Brain microvascular endothelial cell (primary cell): ENCODE results near the gene STRIT1.
"Not testable (repeated sequence)": the region's sequence is repeated elsewhere in the genome, so short reads cannot be mapped to it uniquely, and the experiment has no call there.

Source experiments
- DNase-seq: peaks from one replicate; pipeline ENCODE4 v3.0.0-alpha.2; 2020
- H3K27ac ChIP-seq: fragments of 250-450 bp; sonication (Bioruptor Pico); 2 replicates; pipeline ENCODE4 v1.5.1; 2020; ENCODE audit warnings: mild to moderate bottlenecking, moderate library complexity
- H3K27me3 ChIP-seq: fragments of 250-450 bp; sonication (Bioruptor Pico); replicated peaks from 2 replicates; pipeline ENCODE4 v1.5.1; 2020; ENCODE audit warnings: mild to moderate bottlenecking
- H3K36me3 ChIP-seq: fragments of 250-450 bp; sonication (Bioruptor Pico); replicated peaks from 2 replicates; pipeline ENCODE4 v1.5.1; 2020; ENCODE audit warnings: mild to moderate bottlenecking
- H3K4me3 ChIP-seq: 2 replicates; pipeline ENCODE4 v1.5.1; 2011; ENCODE audit warnings: low read depth, mild to moderate bottlenecking, control low read depth, low read length, moderate library complexity
- CTCF ChIP-seq: IDR thresholded peaks from 2 replicates; pipeline ENCODE4 v1.5.1; 2011; ENCODE audit warnings: low read depth, mild to moderate bottlenecking, moderate library complexity, low read length, control low read depth, inconsistent platforms; ENCODE audit errors: missing control alignments
- in situ Hi-C: cut with HindIII; loops from 2 replicates; pipeline ENCODE4 v1.10.0; 2017; ENCODE audit warnings: low sequenced_read_pairs, low pct_ligation_motif_present

STRIT1 gene

GRCh38 chr3:155281912-155282311 lies 11.6 kb downstream of the STRIT1 start:
- DNase-seq: no peak
- Histone ChIP-seq H3K27me3 (no peaks in the 10 kb centered on the region), H3K4me3 (no peak overlapping the region), H3K36me3 (no peaks in the 10 kb centered on the region), H3K27ac (no peak overlapping the region)
- TF ChIP-seq CTCF: no peak
- in situ Hi-C loops: no loop called here

GRCh38 chr3:155276089-155276488 lies 17.4 kb downstream of the STRIT1 start:
- H3K36me3 ChIP-seq, H3K27me3 ChIP-seq, in situ Hi-C loops, H3K27ac ChIP-seq, DNase-seq, H3K4me3 ChIP-seq: not testable (repeated sequence)

GRCh38 chr3:155275159-155275754 lies 18.2 kb downstream of the STRIT1 start:
- H3K36me3 ChIP-seq, H3K27me3 ChIP-seq, H3K27ac ChIP-seq, in situ Hi-C loops, H3K4me3 ChIP-seq, DNase-seq: not testable (repeated sequence)

GRCh38 chr3:155274435-155274834 lies 19.0 kb downstream of the STRIT1 start:
- H3K27me3 ChIP-seq, DNase-seq, H3K36me3 ChIP-seq, H3K4me3 ChIP-seq, in situ Hi-C loops, H3K27ac ChIP-seq: not testable (repeated sequence)

GRCh38 chr3:155271343-155271613 lies 22.2 kb downstream of the STRIT1 start:
- no peaks in the 10 kb centered on the region for H3K36me3 ChIP-seq
- no peak overlapping the region for H3K4me3 ChIP-seq
- H3K27ac ChIP-seq: no peak overlapping the region
- no peak for TF ChIP-seq CTCF
- H3K27me3 ChIP-seq: no peaks in the 10 kb centered on the region
- DNase-seq: no peak
- in situ Hi-C loops: no loop called here

GRCh38 chr3:155270485-155271342 lies 22.8 kb downstream of the STRIT1 start:
- DNase-seq: no peak

GRCh38 chr3:155270063-155270462 lies 23.4 kb downstream of the STRIT1 start:
- H3K4me3 ChIP-seq: no peak overlapping the region
- DNase-seq: no peak
- no peak overlapping the region for H3K27ac ChIP-seq
- in situ Hi-C loops: no loop called here
- no peaks in the 10 kb centered on the region for H3K36me3 ChIP-seq
- H3K27me3 ChIP-seq: no peaks in the 10 kb centered on the region
- no peak for TF ChIP-seq CTCF

More at GRCh38 chr3:155270485-155271342, 22.8 kb downstream of the STRIT1 start:
- no peak for TF ChIP-seq CTCF
- Histone ChIP-seq H3K27me3 (no peaks in the 10 kb centered on the region), H3K36me3 (no peaks in the 10 kb centered on the region), H3K4me3 (no peak overlapping the region), H3K27ac (no peak overlapping the region)
- in situ Hi-C loops: no loop called here

GRCh38 chr3:155262855-155263254 lies 30.6 kb downstream of the STRIT1 start:
- H3K4me3 ChIP-seq, in situ Hi-C loops, H3K27me3 ChIP-seq, DNase-seq, H3K36me3 ChIP-seq, H3K27ac ChIP-seq: not testable (repeated sequence)
